ENCODE data around the gene FILIP1L. TPM values are rescaled to one million over a fixed set of nuclear protein-coding genes. Genes with fewer than 3 reads are reported as not detected.

Gene FILIP1L
- total RNA-seq, 1 experiment from 2014 or later: 4.3 TPM

- Histone ChIP-seq H3K9me3 (ENCODE audit: low read depth, low read length, poor library complexity, severe bottlenecking) (no peaks in the 10 kb centered on the region), H3K27ac (ENCODE audit: low read depth, low read length, poor library complexity, severe bottlenecking) (no peak overlapping the region), H3K4me1 (ENCODE audit: insufficient read depth, low read length, poor library complexity, severe bottlenecking) (peaks cover 31% of the 10 kb centered on the region), H3K36me3 (ENCODE audit: insufficient read depth, low read length, poor library complexity, severe bottlenecking) (no peaks in the 10 kb centered on the region), H3K4me3 (ENCODE audit: low read depth, low read length, poor library complexity, severe bottlenecking) (no peak overlapping the region), H3K27me3 (replicated peaks; ENCODE audit: insufficient read depth, low read depth, low read length, poor library complexity) (no peaks in the 10 kb centered on the region)
- ChIA-PET POLR2A (ENCODE audit: low non-redundant PET) (no interaction called here), CTCF (no interaction called here)
- intact Hi-C loops (cut with micrococcal nuclease; ENCODE audit: unreplicated experiment): no loop called here
- no peak for TF ChIP-seq CTCF (conservative IDR thresholded peaks at IDR 0.05; ENCODE audit: low read depth, low read length)
- no peak for TF ChIP-seq EZH2 (IDR thresholded peaks at IDR 0.05; ENCODE audit: borderline replicate concordance, low read depth, low read length, poor library complexity, severe bottlenecking)
- DNase-seq (ENCODE audit: low spot score): no peak
- BruUV-seq (replicated peaks): no TSS peak
Observed at GRCh38 chr3:100106531-100107141, 7.7 kb downstream of the FILIP1L start.

- no peak for TF ChIP-seq CTCF (conservative IDR thresholded peaks at IDR 0.05; ENCODE audit: low read depth, low read length)
- TF ChIP-seq EZH2 (IDR thresholded peaks at IDR 0.05; ENCODE audit: borderline replicate concordance, low read depth, low read length, poor library complexity, severe bottlenecking): no peak
- Histone ChIP-seq H3K36me3 (ENCODE audit: insufficient read depth, low read length, poor library complexity, severe bottlenecking) (no peaks in the 10 kb centered on the region), H3K27ac (ENCODE audit: low read depth, low read length, poor library complexity, severe bottlenecking) (peak overlapping the region; percentile 34), H3K4me3 (ENCODE audit: low read depth, low read length, poor library complexity, severe bottlenecking) (no peak overlapping the region), H3K27me3 (replicated peaks; ENCODE audit: insufficient read depth, low read depth, low read length, poor library complexity) (no peaks in the 10 kb centered on the region), H3K4me1 (ENCODE audit: insufficient read depth, low read length, poor library complexity, severe bottlenecking) (peaks cover 31% of the 10 kb centered on the region), H3K9me3 (ENCODE audit: low read depth, low read length, poor library complexity, severe bottlenecking) (no peaks in the 10 kb centered on the region)
- BruUV-seq (replicated peaks): no TSS peak
- intact Hi-C loops (cut with micrococcal nuclease; ENCODE audit: unreplicated experiment): no loop called here
- ChIA-PET POLR2A (ENCODE audit: low non-redundant PET) (no interaction called here), CTCF (no interaction called here)
- DNase-seq (ENCODE audit: low spot score): peak; percentile 42
Observed at GRCh38 chr3:100106094-100106493, 8.2 kb downstream of the FILIP1L start.

GRCh38 chr3:100105501-100105900 is 8.8 kb downstream of the FILIP1L start:
- Histone ChIP-seq H3K4me3 (ENCODE audit: low read depth, low read length, poor library complexity, severe bottlenecking) (no peak overlapping the region), H3K27me3 (replicated peaks; ENCODE audit: insufficient read depth, low read depth, low read length, poor library complexity) (no peaks in the 10 kb centered on the region), H3K27ac (ENCODE audit: low read depth, low read length, poor library complexity, severe bottlenecking) (peak overlapping the region; percentile 34), H3K9me3 (ENCODE audit: low read depth, low read length, poor library complexity, severe bottlenecking) (no peaks in the 10 kb centered on the region), H3K36me3 (ENCODE audit: insufficient read depth, low read length, poor library complexity, severe bottlenecking) (no peaks in the 10 kb centered on the region), H3K4me1 (ENCODE audit: insufficient read depth, low read length, poor library complexity, severe bottlenecking) (peaks cover 31% of the 10 kb centered on the region)
- POLR2A ChIA-PET (ENCODE audit: low non-redundant PET): no interaction called here
- BruUV-seq (replicated peaks): no TSS peak
- DNase-seq (ENCODE audit: low spot score): no peak
- CTCF ChIA-PET: no interaction called here
- intact Hi-C loops (cut with micrococcal nuclease; ENCODE audit: unreplicated experiment): no loop called here
- no peak for TF ChIP-seq CTCF (conservative IDR thresholded peaks at IDR 0.05; ENCODE audit: low read depth, low read length)
- no peak for TF ChIP-seq EZH2 (IDR thresholded peaks at IDR 0.05; ENCODE audit: borderline replicate concordance, low read depth, low read length, poor library complexity, severe bottlenecking)
